ENCODE data around the gene RRP1.

Gene RRP1

DNA sequence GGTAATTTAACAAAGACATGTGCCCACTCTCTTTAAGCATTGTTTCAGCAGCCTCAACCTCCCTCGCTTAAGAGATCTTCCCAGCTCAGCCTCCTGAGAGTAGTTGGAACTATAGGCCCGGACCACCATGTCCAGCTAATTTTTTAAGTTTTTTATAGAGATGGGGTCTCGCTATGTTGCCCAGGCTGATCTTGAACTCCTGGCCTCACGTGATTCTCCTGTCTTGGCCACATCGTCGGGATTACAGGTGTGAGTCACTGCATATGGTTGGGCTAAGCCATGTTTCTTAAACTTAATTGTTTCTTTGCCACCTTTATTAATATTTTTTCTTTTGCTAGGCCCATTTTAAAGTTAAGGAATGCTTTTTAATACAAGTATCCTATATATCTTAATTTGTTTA is 57.1 kb downstream of the RRP1 start:
- no peak for DNase-seq

DNA sequence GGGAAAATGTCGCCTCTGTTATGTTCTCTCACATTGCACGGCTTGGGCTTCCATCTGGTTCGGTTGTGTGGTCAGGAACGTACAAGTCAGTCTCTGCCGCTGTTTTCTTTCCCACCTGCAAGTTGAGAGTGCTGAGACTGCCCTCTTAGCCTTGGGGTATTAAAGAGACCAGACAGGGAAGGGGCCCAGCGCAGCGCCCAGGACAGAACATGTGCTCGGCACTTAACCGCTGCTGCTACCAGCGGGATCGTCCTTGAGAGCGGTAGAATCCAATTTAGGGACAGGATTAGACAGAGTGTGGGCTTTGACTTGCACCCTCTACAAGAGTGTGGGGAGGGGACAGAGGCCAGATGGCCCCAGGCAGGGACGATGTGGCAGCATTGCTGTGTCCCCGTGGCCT is 57.9 kb downstream of the RRP1 start:
- DNase-seq = no peak

DNA sequence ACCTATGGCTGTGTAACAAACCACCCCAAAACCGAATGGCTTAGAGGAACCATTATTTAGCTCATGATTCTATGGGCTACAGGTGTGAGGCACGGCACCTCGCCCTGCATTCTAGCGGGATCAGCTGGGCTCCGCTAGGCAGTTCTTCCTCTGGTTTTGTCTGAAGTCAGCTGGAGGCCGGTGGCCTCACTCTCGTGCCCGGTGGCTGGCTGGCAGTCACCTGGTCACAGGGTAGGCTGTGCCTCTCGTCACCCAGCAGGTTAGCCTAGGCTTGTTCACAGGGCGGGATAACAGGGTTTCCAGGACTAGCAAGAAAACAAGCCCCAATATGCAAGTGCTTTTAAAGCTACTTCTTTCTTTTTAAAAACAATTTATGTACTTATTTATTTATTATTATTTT is 59.4 kb downstream of the RRP1 start:
- DNase-seq = no peak

DNA sequence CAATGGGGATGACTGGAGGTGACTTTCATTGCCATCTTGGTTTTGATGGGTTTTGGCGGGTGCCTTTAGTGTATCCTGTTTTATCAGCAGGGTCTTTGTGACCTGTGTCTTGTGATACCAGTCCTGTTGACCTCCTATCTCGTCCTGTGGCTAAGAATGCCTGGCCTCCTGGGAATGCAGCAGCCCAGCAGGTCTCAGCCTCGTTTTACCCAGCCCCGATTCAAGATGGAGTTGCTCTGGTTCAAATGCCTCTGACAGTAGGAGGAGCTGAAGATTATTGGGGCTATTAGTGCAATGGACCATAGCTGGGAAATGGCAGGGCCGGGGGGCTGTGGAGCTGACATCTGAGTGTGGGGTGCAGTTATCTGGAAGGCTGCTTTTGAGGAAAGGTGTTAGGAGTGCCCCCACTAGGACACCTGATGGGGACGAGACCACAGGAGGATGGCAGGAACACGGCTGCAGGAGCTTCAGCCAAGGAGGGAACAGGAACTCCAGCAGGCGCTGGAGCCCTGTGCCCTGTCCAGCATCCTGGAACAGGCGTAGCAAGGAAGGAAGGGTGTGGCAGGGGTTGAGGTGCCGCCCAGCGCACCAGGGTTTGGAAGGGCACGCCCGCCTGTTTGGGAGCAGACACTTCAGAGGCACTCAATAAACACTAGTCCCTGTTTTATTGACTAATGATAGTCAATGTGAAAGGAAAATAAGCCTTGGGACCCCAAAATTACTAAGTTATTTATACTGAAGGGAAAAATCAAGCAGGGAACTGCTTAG is 60.3 kb downstream of the RRP1 start:
- no peak for DNase-seq

DNA sequence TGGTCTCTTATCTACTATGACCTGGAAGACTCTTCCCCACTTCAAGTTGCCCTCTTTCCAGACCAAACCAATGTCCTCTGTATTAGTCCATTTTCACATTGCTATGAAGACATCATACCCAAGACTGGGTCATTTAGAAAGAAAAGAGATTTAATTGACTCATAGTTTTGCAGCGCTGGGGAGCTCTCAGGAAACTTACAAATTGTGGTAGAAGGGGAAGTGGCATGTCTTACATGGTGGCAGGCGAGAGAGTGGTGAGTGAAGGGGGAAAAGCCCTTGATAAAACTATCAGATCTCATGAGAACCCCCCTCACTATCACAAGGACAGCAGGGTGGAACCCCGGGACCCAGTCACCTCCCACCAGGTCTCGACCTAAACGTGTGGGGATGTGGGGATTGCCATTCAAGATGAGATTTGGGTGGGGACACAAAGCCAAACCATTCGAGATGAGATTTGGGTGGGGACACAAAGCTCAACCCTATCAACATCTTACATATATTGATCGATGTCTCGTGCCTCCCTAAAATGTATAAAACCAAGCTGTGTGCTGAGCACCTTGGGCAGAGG is 61.4 kb downstream of the RRP1 start:
- DNase-seq = no peak

DNA sequence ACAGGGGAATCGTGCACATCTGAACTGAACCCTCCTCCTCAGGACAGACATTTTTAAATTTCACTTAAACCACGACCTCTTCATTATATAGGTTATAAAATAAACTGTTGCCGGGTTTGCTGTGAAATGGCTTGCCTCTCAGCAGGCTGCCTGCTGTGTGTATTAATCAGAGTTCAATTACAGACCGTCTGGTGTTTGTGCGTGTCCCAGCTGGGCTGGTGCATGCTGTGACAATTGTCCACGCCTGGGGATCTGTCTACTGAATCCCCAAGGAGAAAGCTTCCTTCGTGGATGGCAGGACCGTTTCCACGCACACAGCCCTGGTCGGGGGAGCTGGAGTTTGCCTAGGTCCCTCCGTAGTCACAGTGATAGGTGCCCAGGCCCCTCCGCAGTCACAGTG is 62.2 kb downstream of the RRP1 start:
- no peak for DNase-seq

DNA sequence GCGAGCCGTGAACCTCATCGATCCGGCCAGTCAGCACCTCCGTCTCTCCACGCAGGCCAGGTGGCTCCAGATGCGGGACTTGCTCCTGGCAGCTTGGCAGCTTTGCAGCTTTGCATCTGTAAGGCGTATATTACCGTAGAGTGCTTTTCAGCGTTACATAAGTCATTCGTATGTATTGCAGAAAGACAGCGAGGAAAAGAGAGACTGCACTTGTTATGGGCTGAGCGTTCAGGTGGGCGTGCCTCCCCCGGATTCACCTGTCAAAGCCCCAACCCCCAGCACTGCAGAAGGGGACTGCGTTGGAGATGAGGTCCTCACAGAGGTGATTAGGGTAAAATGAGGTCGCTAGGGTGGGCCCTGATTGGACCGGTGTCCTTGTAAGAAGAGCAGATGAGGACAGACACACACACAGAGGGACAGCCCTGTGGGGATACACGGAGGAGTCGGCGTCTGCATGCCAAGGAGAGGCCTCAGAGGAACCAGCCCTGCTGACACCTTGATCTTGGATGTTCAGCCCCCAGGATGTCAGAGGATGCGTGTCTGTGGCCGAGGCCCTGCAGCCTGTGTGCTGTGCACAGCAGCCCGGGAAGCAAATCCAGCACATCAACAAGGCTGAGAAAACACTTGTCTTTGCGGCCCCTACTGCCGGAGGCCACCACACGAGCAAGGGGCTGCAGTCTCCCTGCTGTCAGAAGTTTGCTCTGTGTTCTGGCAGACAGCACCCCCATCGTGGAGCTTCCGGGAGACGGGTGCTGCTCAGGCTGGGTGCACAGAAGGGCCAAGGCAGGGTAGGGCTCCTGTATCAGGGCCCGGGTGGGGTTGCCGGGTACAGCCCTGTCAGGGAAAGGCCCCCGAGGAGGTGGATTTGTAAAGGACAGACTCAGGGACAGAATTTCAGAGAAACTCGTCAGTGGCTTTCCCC is 64.7 kb downstream of the RRP1 start:
- no peak for DNase-seq
